SK-N-SH treated with all-trans-retinoic acid at 6 μM for 48 hours (cell line): Measurements from ENCODE around the gene FAM8A1.

ENCODE experiments used
- ATAC-seq: fragments of 200-7000 bp; cut with Tn5 transposase; 3 replicates; pipeline ENCODE4 v1.9.1; 2020; ENCODE audit warnings: mild to moderate bottlenecking, moderate library complexity
- ARNTL ChIP-seq: fragments of 450-650 bp; formaldehyde crosslinking; IDR thresholded peaks from 2 replicates; pipeline ENCODE4 v1.5.0; 2020; ENCODE audit warnings: low read depth, mild to moderate bottlenecking, moderate library complexity, borderline replicate concordance
- BACH2 ChIP-seq: fragments of 250-450 bp; sonication (Bioruptor Pico); IDR thresholded peaks from 2 replicates; pipeline ENCODE4 v1.9.0; 2021; ENCODE audit warnings: mild to moderate bottlenecking, borderline replicate concordance
- CREB5 ChIP-seq: fragments of 250-450 bp; sonication (Bioruptor Pico); IDR thresholded peaks from 2 replicates; pipeline ENCODE4 v1.5.1; 2020; ENCODE audit warnings: low read depth, mild to moderate bottlenecking, moderate library complexity
- CSDC2 ChIP-seq: fragments of 250-450 bp; sonication (Bioruptor Pico); IDR thresholded peaks from 2 replicates; pipeline ENCODE4 v1.5.0; 2020; ENCODE audit warnings: mild to moderate bottlenecking, moderate library complexity
- CSRNP3 ChIP-seq: fragments of 250-450 bp; sonication (Bioruptor Pico); IDR thresholded peaks from 2 replicates; pipeline ENCODE4 v1.5.1; 2021; ENCODE audit warnings: mild to moderate bottlenecking, moderate library complexity
- ESRRG ChIP-seq: fragments of 250-450 bp; sonication (Bioruptor Pico); IDR thresholded peaks from 2 replicates; pipeline ENCODE4 v1.6.1; 2021; ENCODE audit warnings: mild to moderate bottlenecking
- PATZ1 ChIP-seq: fragments of 250-450 bp; sonication (Bioruptor Pico); IDR thresholded peaks from 2 replicates; pipeline ENCODE4 v1.8.0; 2020; ENCODE audit warnings: mild to moderate bottlenecking, moderate library complexity, borderline replicate concordance
- PPARA ChIP-seq: fragments of 250-450 bp; sonication (Bioruptor Pico); IDR thresholded peaks from 2 replicates; pipeline ENCODE4 v1.5.0; 2020; ENCODE audit warnings: mild to moderate bottlenecking, borderline replicate concordance
- RARB ChIP-seq: fragments of 250-450 bp; sonication (Bioruptor Pico); IDR thresholded peaks from 2 replicates; pipeline ENCODE4 v1.8.0; 2021; ENCODE audit warnings: mild to moderate bottlenecking, moderate library complexity
- SNAI2 ChIP-seq: fragments of 250-450 bp; sonication (Bioruptor Pico); IDR thresholded peaks from 2 replicates; pipeline ENCODE4 v1.5.0; 2020; ENCODE audit warnings: mild to moderate bottlenecking, moderate library complexity
- TCF4 ChIP-seq: fragments of 250-450 bp; sonication (Bioruptor Pico); IDR thresholded peaks from 2 replicates; pipeline ENCODE4 v1.8.0; 2021; ENCODE audit warnings: mild to moderate bottlenecking, moderate library complexity, borderline replicate concordance
- TOX ChIP-seq: fragments of 250-450 bp; sonication (Bioruptor Pico); IDR thresholded peaks from 2 replicates; pipeline ENCODE4 v1.8.0; 2021; ENCODE audit warnings: mild to moderate bottlenecking, moderate library complexity, borderline replicate concordance
- TSHZ2 ChIP-seq: fragments of 250-450 bp; sonication (Bioruptor Pico); IDR thresholded peaks from 2 replicates; pipeline ENCODE4 v1.5.0; 2020; ENCODE audit warnings: mild to moderate bottlenecking, moderate library complexity
- ZC3H10 ChIP-seq: fragments of 250-450 bp; sonication (Bioruptor Pico); IDR thresholded peaks from 2 replicates; pipeline ENCODE4 v1.5.1; 2021; ENCODE audit warnings: mild to moderate bottlenecking, moderate library complexity
- ZFP30 ChIP-seq: fragments of 450-650 bp; formaldehyde crosslinking; IDR thresholded peaks from 2 replicates; pipeline ENCODE4 v1.5.0; 2022; ENCODE audit warnings: mild to moderate bottlenecking, moderate library complexity
- ZNF565 ChIP-seq: fragments of 450-650 bp; formaldehyde crosslinking; conservative IDR thresholded peaks from 2 replicates; pipeline ENCODE4 v1.5.0; 2020; ENCODE audit warnings: low read depth, mild to moderate bottlenecking, moderate library complexity
- ZNF70 ChIP-seq: fragments of 450-650 bp; formaldehyde crosslinking; IDR thresholded peaks from 2 replicates; pipeline ENCODE4 v1.5.0; 2020; ENCODE audit warnings: mild to moderate bottlenecking, moderate library complexity
- ZNF8 ChIP-seq: fragments of 450-650 bp; formaldehyde crosslinking; IDR thresholded peaks from 2 replicates; pipeline ENCODE4 v1.5.0; 2020; ENCODE audit warnings: mild to moderate bottlenecking, moderate library complexity
- TF ChIP-seq, protein P1 (sequence below): fragments of 250-450 bp; sonication (Bioruptor Pico); IDR thresholded peaks from 2 replicates; pipeline ENCODE4 v1.8.0; 2021; ENCODE audit warnings: low read depth, mild to moderate bottlenecking, moderate library complexity, borderline replicate concordance

Gene FAM8A1

GRCh38 chr6:17602888-17603287 is 2.8 kb downstream of the FAM8A1 start:
- TF ChIP-seq, protein P1, sequence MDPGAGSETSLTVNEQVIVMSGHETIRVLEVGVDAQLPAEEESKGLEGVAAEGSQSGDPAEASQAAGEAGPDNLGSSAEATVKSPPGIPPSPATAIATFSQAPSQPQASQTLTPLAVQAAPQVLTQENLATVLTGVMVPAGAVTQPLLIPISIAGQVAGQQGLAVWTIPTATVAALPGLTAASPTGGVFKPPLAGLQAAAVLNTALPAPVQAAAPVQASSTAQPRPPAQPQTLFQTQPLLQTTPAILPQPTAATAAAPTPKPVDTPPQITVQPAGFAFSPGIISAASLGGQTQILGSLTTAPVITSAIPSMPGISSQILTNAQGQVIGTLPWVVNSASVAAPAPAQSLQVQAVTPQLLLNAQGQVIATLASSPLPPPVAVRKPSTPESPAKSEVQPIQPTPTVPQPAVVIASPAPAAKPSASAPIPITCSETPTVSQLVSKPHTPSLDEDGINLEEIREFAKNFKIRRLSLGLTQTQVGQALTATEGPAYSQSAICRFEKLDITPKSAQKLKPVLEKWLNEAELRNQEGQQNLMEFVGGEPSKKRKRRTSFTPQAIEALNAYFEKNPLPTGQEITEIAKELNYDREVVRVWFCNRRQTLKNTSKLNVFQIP (CRISPR knock-in tag), result no peak
- TF ChIP-seq BACH2 (CRISPR knock-in tag) (no peak), ARNTL (CRISPR knock-in tag) (no peak), ESRRG (CRISPR knock-in tag) (no peak), TCF4 (CRISPR knock-in tag) (no peak), TSHZ2 (CRISPR knock-in tag) (no peak), PATZ1 (CRISPR knock-in tag) (no peak), ZC3H10 (no peak), ZNF70 (CRISPR knock-in tag) (no peak)

DNA sequence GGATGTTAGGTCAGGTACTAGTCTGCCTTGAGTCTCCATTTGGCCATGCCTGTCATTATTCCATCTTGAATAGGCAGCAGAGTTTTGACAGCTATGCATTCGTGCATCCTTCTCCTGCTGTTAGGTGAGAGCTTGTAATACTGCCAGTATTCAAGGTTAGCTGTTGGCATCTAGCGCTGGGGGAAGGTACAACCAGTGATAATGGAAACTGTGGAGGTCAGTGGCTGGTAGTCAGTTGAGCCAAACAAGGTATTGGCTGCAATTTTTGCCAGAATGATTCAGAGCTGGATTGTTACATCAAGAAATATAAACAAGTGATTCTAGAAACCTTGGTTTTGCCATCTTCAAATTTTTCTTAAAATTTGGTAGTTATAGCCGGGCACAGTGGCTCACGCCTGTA is 6.5 kb downstream of the FAM8A1 start:
- no peak for ATAC-seq
- TF ChIP-seq TOX, result no peak
- no peak for TF ChIP-seq PATZ1 (CRISPR knock-in tag)
- no peak for TF ChIP-seq PPARA (CRISPR knock-in tag)
- no peak for TF ChIP-seq ZNF8
- TF ChIP-seq ARNTL (CRISPR knock-in tag), result no peak
- no peak for TF ChIP-seq CREB5 (CRISPR knock-in tag)
- TF ChIP-seq CSDC2 (CRISPR knock-in tag), result no peak
- TF ChIP-seq, protein P1 (CRISPR knock-in tag), result no peak
- TF ChIP-seq ZNF70 (CRISPR knock-in tag), result no peak
- no peak for TF ChIP-seq BACH2 (CRISPR knock-in tag)
- TF ChIP-seq ZNF565 (CRISPR knock-in tag), result no peak
- TF ChIP-seq SNAI2, result no peak
- TF ChIP-seq RARB, result no peak
- TF ChIP-seq ZFP30 (CRISPR knock-in tag), result no peak
- no peak for TF ChIP-seq ZC3H10
- no peak for TF ChIP-seq ESRRG (CRISPR knock-in tag)
- TF ChIP-seq TCF4 (CRISPR knock-in tag), result no peak
- no peak for TF ChIP-seq TSHZ2 (CRISPR knock-in tag)
- no peak for TF ChIP-seq CSRNP3 (CRISPR knock-in tag)

More at GRCh38 chr6:17602888-17603287, 2.8 kb downstream of the FAM8A1 start:
- ATAC-seq, result no peak
